ENCODE data around the gene UQCR10.
A peak's percentile ranks its signal among the peaks of the same experiment; 100 is the strongest.

Gene UQCR10

GRCh38 chr22:29767171-29768051 lies at the start of gene UQCR10:
Gene UQCR10, plus strand, starts transcription at chr22:29767369. Its CDS starts 30 bp downstream, at chr22:29767399.
- WGBS (ENCODE audit: insufficient coverage, insufficient read length) = no CpG with 5 or more reads among the region's 46 CpGs
- Histone ChIP-seq H3K27ac (ENCODE audit: low read length) (no peak within 1 kb of the TSS), H3K4me3 (ENCODE audit: low read length) (peak within 1 kb of the TSS; percentile 66), H3K9me3 (ENCODE audit: control insufficient read depth, insufficient read depth, low read length) (no peaks in the 10 kb centered on the region), H3K4me1 (ENCODE audit: control insufficient read depth, insufficient read depth, low read length) (0 out of 2 replicates have a peak, but pooled peaks cover 2% of the 10 kb centered on the region), H3K27me3 (ENCODE audit: control insufficient read depth, insufficient read depth, low read length) (no peaks in the 10 kb centered on the region), H3K36me3 (ENCODE audit: control insufficient read depth, insufficient read depth, low read length) (no peaks in the 10 kb centered on the region; the same call in 1 of the 2 replicates)
- peak; percentile 78 for DNase-seq (ENCODE audit: low read depth, low spot score)

GRCh38 chr22:29717789-29718188 lies 49.4 kb upstream of the UQCR10 start:
- Histone ChIP-seq H3K27me3 (ENCODE audit: control insufficient read depth, insufficient read depth, low read length) (peaks cover 28% of the 10 kb centered on the region), H3K9me3 (ENCODE audit: control insufficient read depth, insufficient read depth, low read length) (no peaks in the 10 kb centered on the region), H3K27ac (ENCODE audit: low read length) (no peak overlapping the region), H3K36me3 (ENCODE audit: control insufficient read depth, insufficient read depth, low read length) (no peaks in the 10 kb centered on the region), H3K4me3 (ENCODE audit: low read length) (no peak overlapping the region), H3K4me1 (ENCODE audit: control insufficient read depth, insufficient read depth, low read length) (no peaks in the 10 kb centered on the region; the same call in 1 of the 2 replicates)
- DNase-seq (ENCODE audit: low read depth, low spot score) = no peak
- WGBS (ENCODE audit: insufficient coverage, insufficient read length) = no CpG with 5 or more reads among the region's 11 CpGs

GRCh38 chr22:29718949-29719898 lies 47.9 kb upstream of the UQCR10 start:
- Histone ChIP-seq H3K9me3 (ENCODE audit: control insufficient read depth, insufficient read depth, low read length) (no peaks in the 10 kb centered on the region), H3K27me3 (ENCODE audit: control insufficient read depth, insufficient read depth, low read length) (peaks cover 28% of the 10 kb centered on the region), H3K4me1 (ENCODE audit: control insufficient read depth, insufficient read depth, low read length) (no peaks in the 10 kb centered on the region; the same call in 1 of the 2 replicates), H3K4me3 (ENCODE audit: low read length) (no peak overlapping the region; the same call in 1 of the 2 replicates), H3K27ac (ENCODE audit: low read length) (no peak overlapping the region), H3K36me3 (ENCODE audit: control insufficient read depth, insufficient read depth, low read length) (no peaks in the 10 kb centered on the region)
- no peak for DNase-seq (ENCODE audit: low read depth, low spot score)
- no CpG with 5 or more reads among the region's 24 CpGs for WGBS (ENCODE audit: insufficient coverage, insufficient read length)

GRCh38 chr22:29719899-29720645 lies 47.1 kb upstream of the UQCR10 start, which contains the start of gene CABP7:
Gene CABP7, plus strand, starts transcription at chr22:29720003. Its CDS starts 422 bp downstream, at chr22:29720425.
- Histone ChIP-seq H3K4me1 (ENCODE audit: control insufficient read depth, insufficient read depth, low read length) (no peaks in the 10 kb centered on the region; the same call in 1 of the 2 replicates), H3K4me3 (ENCODE audit: low read length) (peak within 1 kb of the TSS; percentile 33; the same call in 1 of the 2 replicates), H3K9me3 (ENCODE audit: control insufficient read depth, insufficient read depth, low read length) (no peaks in the 10 kb centered on the region), H3K27ac (ENCODE audit: low read length) (no peak within 1 kb of the TSS), H3K36me3 (ENCODE audit: control insufficient read depth, insufficient read depth, low read length) (no peaks in the 10 kb centered on the region), H3K27me3 (ENCODE audit: control insufficient read depth, insufficient read depth, low read length) (peaks cover 28% of the 10 kb centered on the region)
- DNase-seq (ENCODE audit: low read depth, low spot score) = no peak
- no CpG with 5 or more reads among the region's 115 CpGs for WGBS (ENCODE audit: insufficient coverage, insufficient read length)

GRCh38 chr22:29720811-29721323 lies 46.3 kb upstream of the UQCR10 start:
- Histone ChIP-seq H3K27me3 (ENCODE audit: control insufficient read depth, insufficient read depth, low read length) (peaks cover 28% of the 10 kb centered on the region), H3K4me3 (ENCODE audit: low read length) (peak overlapping the region; percentile 33; the same call in 1 of the 2 replicates), H3K9me3 (ENCODE audit: control insufficient read depth, insufficient read depth, low read length) (no peaks in the 10 kb centered on the region), H3K4me1 (ENCODE audit: control insufficient read depth, insufficient read depth, low read length) (no peaks in the 10 kb centered on the region; the same call in 1 of the 2 replicates), H3K36me3 (ENCODE audit: control insufficient read depth, insufficient read depth, low read length) (no peaks in the 10 kb centered on the region), H3K27ac (ENCODE audit: low read length) (no peak overlapping the region)
- no CpG with 5 or more reads among the region's 53 CpGs for WGBS (ENCODE audit: insufficient coverage, insufficient read length)
- no peak for DNase-seq (ENCODE audit: low read depth, low spot score)

- H3K36me3 ChIP-seq (ENCODE audit: control insufficient read depth, insufficient read depth, low read length) = no peaks in the 10 kb centered on the region
- DNase-seq (ENCODE audit: low read depth, low spot score) = no peak
- no peaks in the 10 kb centered on the region for H3K9me3 ChIP-seq (ENCODE audit: control insufficient read depth, insufficient read depth, low read length)
- WGBS (ENCODE audit: insufficient coverage, insufficient read length) = no CpG with 5 or more reads among the region's 7 CpGs
- peaks cover 28% of the 10 kb centered on the region for H3K27me3 ChIP-seq (ENCODE audit: control insufficient read depth, insufficient read depth, low read length)
- peaks cover 3% of the 10 kb centered on the region for H3K4me1 ChIP-seq (ENCODE audit: control insufficient read depth, insufficient read depth, low read length)
- H3K27ac ChIP-seq (ENCODE audit: low read length) = no peak overlapping the region
- H3K4me3 ChIP-seq (ENCODE audit: low read length) = no peak overlapping the region
Observed at GRCh38 chr22:29722151-29722550, 45.0 kb upstream of the UQCR10 start.

- H3K4me1 ChIP-seq (ENCODE audit: control insufficient read depth, insufficient read depth, low read length) = peaks cover 3% of the 10 kb centered on the region
- DNase-seq (ENCODE audit: low read depth, low spot score) = no peak
- no peak overlapping the region for H3K4me3 ChIP-seq (ENCODE audit: low read length)
- no peaks in the 10 kb centered on the region for H3K36me3 ChIP-seq (ENCODE audit: control insufficient read depth, insufficient read depth, low read length)
- no peaks in the 10 kb centered on the region for H3K9me3 ChIP-seq (ENCODE audit: control insufficient read depth, insufficient read depth, low read length)
- peaks cover 28% of the 10 kb centered on the region for H3K27me3 ChIP-seq (ENCODE audit: control insufficient read depth, insufficient read depth, low read length)
- WGBS (ENCODE audit: insufficient coverage, insufficient read length) = no CpG with 5 or more reads among the region's 16 CpGs
- no peak overlapping the region for H3K27ac ChIP-seq (ENCODE audit: low read length)
Observed at GRCh38 chr22:29722587-29722986, 44.6 kb upstream of the UQCR10 start.

- no CpG with 5 or more reads among the region's 10 CpGs for WGBS (ENCODE audit: insufficient coverage, insufficient read length)
- Histone ChIP-seq H3K4me1 (ENCODE audit: control insufficient read depth, insufficient read depth, low read length) (peaks cover 3% of the 10 kb centered on the region), H3K27ac (ENCODE audit: low read length) (no peak overlapping the region), H3K27me3 (ENCODE audit: control insufficient read depth, insufficient read depth, low read length) (peaks cover 24% of the 10 kb centered on the region), H3K4me3 (ENCODE audit: low read length) (no peak overlapping the region), H3K36me3 (ENCODE audit: control insufficient read depth, insufficient read depth, low read length) (no peaks in the 10 kb centered on the region), H3K9me3 (ENCODE audit: control insufficient read depth, insufficient read depth, low read length) (no peaks in the 10 kb centered on the region)
- DNase-seq (ENCODE audit: low read depth, low spot score) = no peak
Observed at GRCh38 chr22:29723766-29724165, 43.4 kb upstream of the UQCR10 start.

GRCh38 chr22:29724843-29725242 lies 42.3 kb upstream of the UQCR10 start:
- Histone ChIP-seq H3K27me3 (ENCODE audit: control insufficient read depth, insufficient read depth, low read length) (peaks cover 15% of the 10 kb centered on the region; the same call in 1 of the 2 replicates), H3K9me3 (ENCODE audit: control insufficient read depth, insufficient read depth, low read length) (no peaks in the 10 kb centered on the region), H3K36me3 (ENCODE audit: control insufficient read depth, insufficient read depth, low read length) (no peaks in the 10 kb centered on the region), H3K4me3 (ENCODE audit: low read length) (no peak overlapping the region), H3K4me1 (ENCODE audit: control insufficient read depth, insufficient read depth, low read length) (peaks cover 3% of the 10 kb centered on the region), H3K27ac (ENCODE audit: low read length) (no peak overlapping the region)
- WGBS (ENCODE audit: insufficient coverage, insufficient read length) = no CpG with 5 or more reads among the region's 8 CpGs
- no peak for DNase-seq (ENCODE audit: low read depth, low spot score)
